Hematopoietic multipotent progenitor cell treated with erythropoietin and hydrocortisone succinate and interleukin-3 and kit ligand, for 17 days (in vitro differentiated cells): ENCODE data around the gene CFAP52.
"Not testable (repeated sequence)": the region's sequence is repeated elsewhere in the genome, so short reads cannot be mapped to it uniquely, and the experiment has no call there.

Experiments used
- DNase-seq: peaks from one replicate; pipeline ENCODE4 v3.0.0-alpha.2; 2015; ENCODE audit warnings: low spot score

The CFAP52 gene

DNA sequence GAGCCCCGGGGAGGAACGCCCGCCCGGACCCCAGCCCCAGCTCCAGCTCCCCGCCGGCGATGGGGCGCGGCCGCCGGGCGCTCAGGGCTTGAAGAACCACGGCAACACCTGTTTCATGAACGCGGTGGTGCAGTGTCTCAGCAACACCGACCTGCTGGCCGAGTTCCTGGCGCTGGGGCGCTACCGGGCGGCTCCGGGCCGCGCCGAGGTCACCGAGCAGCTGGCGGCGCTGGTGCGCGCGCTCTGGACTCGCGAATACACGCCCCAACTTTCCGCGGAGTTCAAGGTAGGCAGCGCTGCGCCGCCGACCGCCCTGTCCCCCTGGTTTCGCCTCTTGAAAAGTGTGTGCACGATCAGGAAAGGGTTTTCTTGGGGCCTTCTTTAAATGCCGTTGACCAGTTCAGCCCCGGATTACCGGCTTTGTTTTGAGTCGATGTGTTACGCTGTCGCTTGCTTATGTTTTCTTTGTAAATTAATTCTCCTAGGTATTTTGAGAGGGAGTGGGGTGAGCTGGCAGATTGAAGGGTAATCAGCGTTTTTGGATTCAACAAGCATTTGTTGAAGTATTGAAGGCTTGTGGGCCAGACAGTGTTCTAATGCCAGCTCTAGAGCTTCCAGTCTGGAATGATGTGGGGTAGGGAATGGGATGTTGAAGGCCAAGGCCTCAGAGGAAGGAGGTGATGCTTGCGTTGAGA, 69.6 kb downstream of the CFAP52 start:
- no peak for DNase-seq

- no peak for DNase-seq
These were observed 70.1 kb downstream of the CFAP52 start for GRCh38 chr17:9646546-9646885.

DNA sequence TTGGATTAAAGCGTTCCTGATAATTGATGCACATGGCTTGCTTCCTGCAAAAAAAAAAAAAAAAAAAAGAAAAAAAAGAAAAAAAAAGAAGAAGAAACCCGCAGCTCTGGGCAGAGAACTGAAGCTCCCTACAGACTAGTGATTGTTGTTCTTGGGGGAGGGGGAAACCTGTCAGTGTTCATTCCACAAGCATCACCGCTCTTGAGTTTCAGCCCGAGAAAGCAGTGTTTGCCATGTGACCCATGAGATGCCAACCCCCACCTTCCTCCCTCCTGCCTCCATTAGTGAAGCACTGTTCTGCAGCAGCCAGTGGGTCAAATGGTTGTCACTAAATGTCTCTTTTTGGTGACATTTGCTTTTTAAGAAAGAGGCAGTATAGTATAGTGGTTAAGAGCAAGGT, 70.6 kb downstream of the CFAP52 start:
- DNase-seq, result no peak

DNA sequence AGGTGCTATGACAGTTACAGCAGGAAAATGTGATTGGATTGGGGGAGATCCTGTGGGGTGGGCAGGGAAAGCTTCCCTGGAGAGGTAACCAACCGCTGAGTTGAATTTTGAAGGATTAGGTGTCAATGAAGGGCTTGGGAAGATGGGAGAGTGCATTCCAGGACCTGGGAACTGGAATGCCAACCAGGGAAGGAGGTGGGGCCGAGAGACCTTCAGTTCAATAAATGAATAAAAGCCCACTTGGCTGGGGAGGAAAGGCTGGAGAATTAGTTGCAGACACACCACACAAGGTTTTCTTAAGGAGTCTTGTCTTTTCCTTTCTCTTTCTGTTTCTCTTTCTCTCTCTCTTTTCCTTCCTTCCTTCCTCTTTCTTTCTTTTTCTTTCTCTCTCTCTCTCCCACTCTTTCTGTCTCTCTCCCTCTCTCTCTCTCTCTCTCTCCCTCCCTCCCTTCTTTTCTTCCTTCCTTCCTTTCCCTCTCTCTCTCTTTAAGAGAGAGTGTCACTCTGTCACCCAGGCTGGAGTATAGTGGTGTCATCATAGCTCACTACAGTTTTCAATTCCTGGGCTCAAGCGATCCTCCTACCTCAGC, 72.2 kb downstream of the CFAP52 start:
- DNase-seq, result no peak

DNA sequence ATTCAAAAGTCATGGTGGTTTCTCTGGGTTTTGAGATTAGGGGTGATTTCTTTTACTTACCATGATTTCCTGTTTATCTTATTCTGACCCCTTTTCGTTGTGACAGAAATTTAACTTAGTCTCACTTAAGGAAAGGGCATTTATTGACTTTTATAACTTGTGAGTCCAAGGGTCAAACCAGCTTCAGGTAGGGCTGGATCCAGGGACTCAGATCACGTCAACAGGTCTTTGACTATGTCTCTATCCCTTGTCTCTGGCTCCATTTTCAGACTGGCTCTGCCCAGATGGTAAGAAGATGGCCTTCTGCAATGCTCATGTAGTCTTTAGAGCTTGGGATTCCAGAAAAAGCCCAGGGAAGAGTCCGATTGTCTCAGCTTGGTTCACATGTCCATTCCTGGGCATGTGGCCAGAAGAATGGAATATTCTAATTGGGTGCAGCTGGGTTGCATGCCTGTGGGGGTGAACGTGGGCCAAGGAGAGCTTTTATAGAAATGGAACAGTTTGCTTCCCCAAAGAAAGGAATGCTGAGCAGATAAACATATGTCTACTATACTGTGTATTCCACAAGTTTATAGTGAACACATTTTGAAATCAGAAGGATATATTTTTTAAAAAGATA, 82.3 kb downstream of the CFAP52 start:
- DNase-seq, result no peak

- DNase-seq, result no peak
These were observed 84.6 kb downstream of the CFAP52 start for GRCh38 chr17:9661027-9661426.

DNA sequence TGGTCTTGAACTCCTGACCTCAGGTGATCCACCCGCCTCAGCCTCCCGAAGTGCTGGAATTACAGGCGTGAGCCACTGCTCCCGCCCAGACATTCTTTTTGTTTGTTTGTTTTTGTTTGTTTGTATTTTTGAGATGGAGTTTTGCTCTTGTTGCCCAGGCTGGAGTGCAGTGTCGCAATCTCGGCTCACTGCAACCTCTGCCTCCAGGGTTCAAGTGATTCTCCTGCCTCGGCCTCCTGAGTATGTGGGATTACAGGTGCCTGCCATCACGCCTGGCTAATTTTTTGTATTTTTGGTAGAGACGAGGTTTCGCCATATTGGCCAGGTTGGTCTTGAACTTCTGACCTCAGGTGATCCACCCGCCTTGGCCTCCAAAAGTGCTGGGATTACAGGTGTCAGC, 87.1 kb downstream of the CFAP52 start:
- DNase-seq, result not testable (repeated sequence)

DNA sequence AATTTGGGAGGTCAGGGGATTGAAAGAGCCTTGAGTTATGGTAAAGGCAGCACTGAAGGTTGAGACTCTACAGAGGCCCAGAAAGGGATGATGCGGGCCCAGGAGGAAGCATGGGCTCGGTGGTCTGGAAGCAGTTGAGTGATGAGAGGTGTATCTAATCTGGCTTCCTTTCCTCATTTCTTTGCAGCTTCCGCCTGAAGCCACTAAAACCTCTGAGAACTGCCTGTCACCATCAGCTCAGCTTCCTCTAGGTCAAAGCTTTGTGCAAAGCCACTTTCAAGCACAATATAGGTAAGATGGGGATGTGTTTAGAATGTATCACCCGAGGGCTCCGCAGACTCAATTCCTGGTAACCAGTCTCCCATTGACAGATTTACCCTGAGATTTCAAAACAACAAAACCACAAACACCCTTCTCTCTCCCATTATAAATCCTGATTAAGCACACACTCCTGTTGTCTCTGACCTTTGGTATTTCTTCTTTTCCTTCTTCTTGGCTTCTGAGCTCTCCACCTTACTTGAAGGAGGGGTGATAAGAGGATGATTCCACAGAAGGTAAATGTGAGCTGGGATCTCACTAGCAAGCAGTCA, 90.1 kb downstream of the CFAP52 start:
- DNase-seq, result no peak

- DNase-seq, result no peak
These were observed 92.1 kb downstream of the CFAP52 start for GRCh38 chr17:9668517-9668916.

DNA sequence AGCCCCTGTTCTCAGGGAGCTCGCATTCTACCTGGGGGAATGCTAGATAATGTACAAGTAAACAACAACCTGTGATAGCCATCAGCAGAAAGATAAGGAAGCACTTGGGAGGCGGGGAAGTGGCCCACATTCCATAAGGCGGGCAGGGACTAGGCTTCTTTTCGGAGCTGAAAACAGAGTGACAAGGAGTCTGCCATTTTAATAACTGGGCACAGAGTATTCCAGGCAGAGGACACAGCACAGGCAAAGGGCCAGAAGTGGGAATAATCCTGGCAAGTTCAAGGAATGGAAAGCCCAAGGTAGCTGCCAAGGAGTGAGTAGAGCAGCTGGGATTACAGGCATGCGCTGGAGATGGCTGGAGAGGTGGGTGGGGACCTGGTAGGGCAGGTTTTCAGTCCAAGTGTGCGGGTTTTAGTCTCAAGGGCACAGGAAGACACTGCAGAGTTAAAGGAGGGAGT, 93.1 kb downstream of the CFAP52 start:
- no peak for DNase-seq

DNA sequence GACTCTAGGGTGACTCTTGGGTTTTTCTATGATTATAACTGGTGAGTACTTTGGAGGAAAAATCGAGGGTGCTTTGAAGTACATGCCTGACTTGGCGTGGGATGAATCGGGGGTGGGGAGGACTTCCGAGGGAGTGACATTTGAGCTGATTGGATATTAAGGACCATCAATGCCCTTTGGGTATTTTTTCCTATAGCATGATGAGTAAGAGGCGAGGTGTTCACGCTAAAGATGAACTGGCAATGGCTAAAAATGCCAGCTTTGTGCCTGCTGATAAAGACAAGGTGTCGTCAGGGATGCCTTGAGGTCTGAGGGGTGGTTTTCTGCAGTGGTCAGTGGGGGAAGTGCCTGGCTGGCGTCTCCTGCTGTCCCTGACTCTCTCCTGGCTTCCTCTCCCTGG, 94.2 kb downstream of the CFAP52 start:
- DNase-seq, result no peak

- no peak for DNase-seq
These were observed 95.1 kb downstream of the CFAP52 start for GRCh38 chr17:9671559-9671958.

- DNase-seq, result no peak
These were observed 95.8 kb downstream of the CFAP52 start for GRCh38 chr17:9672266-9672665.

DNA sequence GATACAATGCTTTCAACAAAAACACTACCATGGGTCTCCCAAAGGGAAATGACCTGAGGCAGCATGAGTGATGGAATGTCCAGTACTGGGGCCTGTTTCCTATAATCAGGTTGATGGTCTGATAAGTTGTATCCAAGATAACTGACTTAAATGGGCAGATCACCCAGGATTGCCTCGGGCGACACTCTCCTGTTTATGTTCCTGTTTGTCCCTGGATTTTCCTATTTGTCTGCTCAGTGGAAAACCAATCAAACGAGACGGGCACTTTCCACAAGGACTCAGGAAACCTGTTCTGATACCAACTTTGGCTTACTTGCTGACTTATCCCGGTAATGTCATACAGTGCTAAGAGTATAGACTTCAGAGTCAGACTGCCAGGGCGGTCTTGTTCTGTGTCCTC, 96.2 kb downstream of the CFAP52 start:
- DNase-seq, result no peak

DNA sequence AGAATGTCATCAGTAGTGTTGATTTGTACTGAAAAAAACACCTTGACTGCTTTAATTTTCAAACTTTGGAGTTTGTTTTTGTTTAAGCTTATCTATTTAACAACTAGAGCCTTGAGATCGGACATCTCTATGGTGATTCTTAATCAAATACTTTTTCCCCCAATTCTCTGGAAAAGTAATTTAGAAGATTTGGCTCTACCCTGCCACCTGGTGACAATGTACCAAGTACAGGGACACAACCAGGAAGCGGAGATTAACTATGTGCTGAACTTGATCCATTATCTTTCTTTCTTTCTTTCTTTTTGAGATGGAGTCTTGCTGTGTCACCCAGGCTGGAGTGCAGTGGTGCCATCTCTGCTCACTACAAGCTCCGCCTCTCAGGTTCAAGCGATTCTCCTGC, 99.6 kb downstream of the CFAP52 start:
- DNase-seq, result no peak

DNA sequence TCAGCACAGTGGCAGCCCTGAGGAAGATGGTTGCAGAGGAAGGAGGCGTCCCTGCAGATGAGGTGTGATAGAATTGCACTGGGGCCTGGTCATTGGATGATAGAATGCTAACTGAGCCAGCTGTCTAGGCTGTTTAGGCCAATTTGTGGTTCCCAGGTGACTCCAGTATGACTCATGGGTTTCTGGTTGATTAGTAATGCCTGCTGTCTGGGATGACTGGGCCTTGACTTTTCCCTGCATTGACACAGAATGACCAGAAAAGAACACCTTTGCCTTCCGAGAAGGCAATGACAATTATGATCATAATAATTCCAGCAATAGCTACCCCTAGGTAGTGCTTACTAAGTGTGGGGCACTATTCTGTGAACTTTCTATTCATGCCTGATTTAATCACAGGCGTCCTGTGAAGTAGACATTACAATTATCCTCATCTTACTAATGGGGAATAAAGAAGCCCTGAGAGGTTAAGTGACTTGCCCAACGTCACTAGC, 100.4 kb downstream of the CFAP52 start:
- no peak for DNase-seq

GRCh38 chr17:9677411-9677810, 101.0 kb downstream of the CFAP52 start:
- no peak for DNase-seq

DNA sequence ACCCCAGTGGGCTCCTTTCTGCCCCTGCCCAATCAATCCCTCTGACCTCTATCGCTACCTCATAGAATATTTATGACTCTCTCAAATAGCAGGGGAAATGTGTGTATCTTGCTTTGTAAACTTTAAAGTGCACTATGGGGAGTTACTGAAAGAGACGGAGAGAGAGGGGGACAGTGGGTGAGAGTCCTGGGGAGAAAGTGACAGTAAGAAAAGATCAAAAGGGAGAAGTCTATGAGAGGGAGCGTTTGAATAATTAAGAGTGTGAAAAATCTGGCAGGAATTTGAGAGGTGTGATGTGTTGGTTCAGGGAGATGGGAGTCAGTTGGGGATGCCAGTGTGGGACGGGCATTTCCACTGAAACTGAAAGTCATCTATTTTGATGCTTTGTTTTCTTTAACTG, 101.5 kb downstream of the CFAP52 start:
- DNase-seq, result no peak

GRCh38 chr17:9684955-9685621, 108.6 kb downstream of the CFAP52 start:
- no peak for DNase-seq
